GM13977 (cell line): ENCODE data around the gene RRP1.
"Not testable (repeated sequence)": the region's sequence is repeated elsewhere in the genome, so short reads cannot be mapped to it uniquely, and the experiment has no call there.

Experiments used
- DNase-seq: peaks from one replicate; pipeline ENCODE4 v3.0.0; 2012; ENCODE audit warnings: low spot score
- CTCF ChIP-seq: IDR thresholded peaks from 2 replicates; pipeline ENCODE4 v1.5.1; 2012; ENCODE audit warnings: mild to moderate bottlenecking, control low read depth; ENCODE audit not compliant: insufficient read depth; ENCODE audit errors: extremely low read depth, missing control alignments
- in situ Hi-C: fragments of 300-500 bp; cut with MboI; formaldehyde crosslinking; loops from one replicate; pipeline ENCODE4 v1.12.0; 2022; ENCODE audit warnings: low sequenced_read_pairs, low pct_unique_long_range_greater_than_20kb, mixed read lengths, inconsistent platforms; ENCODE audit not compliant: unreplicated experiment

Gene RRP1

GRCh38 chr21:43840259-43840658 is 50.9 kb downstream of the RRP1 start:
- TF ChIP-seq CTCF, result no peak
- no peak for DNase-seq
- in situ Hi-C loops, result no loop called here

GRCh38 chr21:43842742-43843141 is 53.4 kb downstream of the RRP1 start:
- in situ Hi-C loops, result no loop called here
- no peak for TF ChIP-seq CTCF
- no peak for DNase-seq

GRCh38 chr21:43844906-43845305 is 55.5 kb downstream of the RRP1 start:
- DNase-seq, in situ Hi-C loops: not testable (repeated sequence)

- TF ChIP-seq CTCF, result no peak
- in situ Hi-C loops, result no loop called here
- DNase-seq, result no peak
These were observed 56.0 kb downstream of the RRP1 start for GRCh38 chr21:43845386-43845785.

GRCh38 chr21:43846430-43846829 is 57.1 kb downstream of the RRP1 start:
- no peak for TF ChIP-seq CTCF
- in situ Hi-C loops, result no loop called here
- no peak for DNase-seq

- no peak for DNase-seq
- in situ Hi-C loops, result no loop called here
- TF ChIP-seq CTCF, result no peak
These were observed 57.9 kb downstream of the RRP1 start for GRCh38 chr21:43847301-43847700.

- no peak for DNase-seq
- TF ChIP-seq CTCF, result no peak
- in situ Hi-C loops, result no loop called here
These were observed 59.4 kb downstream of the RRP1 start for GRCh38 chr21:43848771-43849170.
